Chondrocyte (in vitro differentiated cells): ENCODE results near the gene MBD4. TPM values are rescaled to one million over a fixed set of nuclear protein-coding genes. Genes with fewer than 3 reads are reported as not detected.

Source experiments
- DNase-seq: peaks from one replicate; pipeline ENCODE4 v3.0.0; 2021; ENCODE audit warnings: mixed read lengths, low spot score
- H3K27ac Mint-ChIP-seq: one replicate; pipeline ENCODE4 v1.8.0; 2021; ENCODE audit warnings: mild to moderate bottlenecking, moderate library complexity, mixed read lengths; ENCODE audit not compliant: unreplicated experiment
- H3K27me3 Mint-ChIP-seq: 2 replicates; pipeline ENCODE4 v1.8.0; 2021; ENCODE audit warnings: low read depth, mixed read lengths
- H3K36me3 Mint-ChIP-seq: 2 replicates; pipeline ENCODE4 v1.8.0; 2021; ENCODE audit warnings: low read depth, mixed read lengths
- H3K4me1 Mint-ChIP-seq: 2 replicates; pipeline ENCODE4 v1.8.0; 2021; ENCODE audit warnings: low read depth, mild to moderate bottlenecking, mixed read lengths
- H3K4me3 Mint-ChIP-seq: one replicate; pipeline ENCODE4 v1.8.0; 2021; ENCODE audit warnings: mild to moderate bottlenecking, moderate library complexity, mixed read lengths; ENCODE audit not compliant: unreplicated experiment
- H3K9me3 Mint-ChIP-seq: 2 replicates; pipeline ENCODE4 v1.8.0; 2021; ENCODE audit warnings: low read depth, mixed read lengths
- total RNA-seq: library from RNA; stranded (reverse); gene quantifications from 3 replicates; pipeline ENCODE4 v1.2.1, GENCODE V29; 2021
- TF ChIP-seq, protein P1 (sequence below): fragments of 200-600 bp; sonication (generic); IDR thresholded peaks from 2 replicates; pipeline ENCODE4 v1.5.0; 2021; ENCODE audit warnings: antibody characterized with exemption, mild to moderate bottlenecking, moderate library complexity

The MBD4 gene
- total RNA-seq, 1 donor from 2014 or later = 20.6 TPM

DNA sequence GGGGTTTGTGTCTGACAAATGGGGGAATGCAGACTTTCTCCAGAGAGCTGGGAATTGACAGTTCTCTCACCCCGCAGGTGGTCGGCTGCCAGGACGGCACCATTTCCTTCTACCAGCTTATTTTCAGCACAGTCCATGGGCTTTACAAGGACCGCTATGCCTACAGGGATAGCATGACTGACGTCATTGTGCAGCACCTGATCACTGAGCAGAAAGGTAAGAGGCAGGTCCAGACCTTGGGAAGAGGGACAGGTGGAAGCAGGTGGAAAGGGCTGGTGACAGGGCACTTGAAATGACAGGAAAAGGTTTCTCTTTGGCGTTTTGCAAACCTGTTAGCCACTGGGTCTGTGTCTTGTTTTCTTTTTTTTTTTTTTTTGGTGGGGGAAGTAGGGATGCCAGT lies 36.8 kb upstream of the MBD4 start:
- no peak for DNase-seq
- Mint-ChIP-seq H3K4me1 (peaks cover 11% of the 10 kb centered on the region), H3K27me3 (no peaks in the 10 kb centered on the region), H3K9me3 (no peaks in the 10 kb centered on the region), H3K4me3 (no peak overlapping the region), H3K36me3 (peaks cover 31% of the 10 kb centered on the region), H3K27ac (no peak overlapping the region)
- TF ChIP-seq, protein P1, sequence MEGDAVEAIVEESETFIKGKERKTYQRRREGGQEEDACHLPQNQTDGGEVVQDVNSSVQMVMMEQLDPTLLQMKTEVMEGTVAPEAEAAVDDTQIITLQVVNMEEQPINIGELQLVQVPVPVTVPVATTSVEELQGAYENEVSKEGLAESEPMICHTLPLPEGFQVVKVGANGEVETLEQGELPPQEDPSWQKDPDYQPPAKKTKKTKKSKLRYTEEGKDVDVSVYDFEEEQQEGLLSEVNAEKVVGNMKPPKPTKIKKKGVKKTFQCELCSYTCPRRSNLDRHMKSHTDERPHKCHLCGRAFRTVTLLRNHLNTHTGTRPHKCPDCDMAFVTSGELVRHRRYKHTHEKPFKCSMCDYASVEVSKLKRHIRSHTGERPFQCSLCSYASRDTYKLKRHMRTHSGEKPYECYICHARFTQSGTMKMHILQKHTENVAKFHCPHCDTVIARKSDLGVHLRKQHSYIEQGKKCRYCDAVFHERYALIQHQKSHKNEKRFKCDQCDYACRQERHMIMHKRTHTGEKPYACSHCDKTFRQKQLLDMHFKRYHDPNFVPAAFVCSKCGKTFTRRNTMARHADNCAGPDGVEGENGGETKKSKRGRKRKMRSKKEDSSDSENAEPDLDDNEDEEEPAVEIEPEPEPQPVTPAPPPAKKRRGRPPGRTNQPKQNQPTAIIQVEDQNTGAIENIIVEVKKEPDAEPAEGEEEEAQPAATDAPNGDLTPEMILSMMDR = no peak

DNA sequence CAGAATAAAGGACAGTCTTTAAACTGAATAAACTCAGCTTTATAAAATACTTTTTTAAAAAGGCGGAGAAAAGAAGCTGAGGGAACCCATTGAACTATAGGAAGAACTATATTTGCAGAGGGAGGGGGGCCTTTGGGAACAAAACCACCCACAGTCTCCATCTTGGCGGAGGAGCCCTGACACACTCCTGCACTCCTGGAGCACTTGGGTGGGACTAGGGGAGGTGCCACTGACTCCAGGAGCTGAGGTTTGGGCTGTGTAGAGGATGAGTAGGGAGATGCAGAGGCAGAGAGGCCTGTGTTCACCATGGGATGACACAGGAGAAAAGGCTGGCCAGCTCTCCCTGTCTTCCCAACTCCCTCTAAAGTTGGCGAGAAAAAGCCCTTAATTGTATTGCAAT lies 36.1 kb upstream of the MBD4 start:
- no peak overlapping the region for H3K27ac Mint-ChIP-seq
- H3K27me3 Mint-ChIP-seq = no peaks in the 10 kb centered on the region
- H3K36me3 Mint-ChIP-seq = peaks cover 32% of the 10 kb centered on the region
- H3K4me1 Mint-ChIP-seq = peaks cover 5% of the 10 kb centered on the region
- TF ChIP-seq, protein P1 = no peak
- DNase-seq = no peak
- no peak overlapping the region for H3K4me3 Mint-ChIP-seq
- H3K9me3 Mint-ChIP-seq = no peaks in the 10 kb centered on the region

DNA sequence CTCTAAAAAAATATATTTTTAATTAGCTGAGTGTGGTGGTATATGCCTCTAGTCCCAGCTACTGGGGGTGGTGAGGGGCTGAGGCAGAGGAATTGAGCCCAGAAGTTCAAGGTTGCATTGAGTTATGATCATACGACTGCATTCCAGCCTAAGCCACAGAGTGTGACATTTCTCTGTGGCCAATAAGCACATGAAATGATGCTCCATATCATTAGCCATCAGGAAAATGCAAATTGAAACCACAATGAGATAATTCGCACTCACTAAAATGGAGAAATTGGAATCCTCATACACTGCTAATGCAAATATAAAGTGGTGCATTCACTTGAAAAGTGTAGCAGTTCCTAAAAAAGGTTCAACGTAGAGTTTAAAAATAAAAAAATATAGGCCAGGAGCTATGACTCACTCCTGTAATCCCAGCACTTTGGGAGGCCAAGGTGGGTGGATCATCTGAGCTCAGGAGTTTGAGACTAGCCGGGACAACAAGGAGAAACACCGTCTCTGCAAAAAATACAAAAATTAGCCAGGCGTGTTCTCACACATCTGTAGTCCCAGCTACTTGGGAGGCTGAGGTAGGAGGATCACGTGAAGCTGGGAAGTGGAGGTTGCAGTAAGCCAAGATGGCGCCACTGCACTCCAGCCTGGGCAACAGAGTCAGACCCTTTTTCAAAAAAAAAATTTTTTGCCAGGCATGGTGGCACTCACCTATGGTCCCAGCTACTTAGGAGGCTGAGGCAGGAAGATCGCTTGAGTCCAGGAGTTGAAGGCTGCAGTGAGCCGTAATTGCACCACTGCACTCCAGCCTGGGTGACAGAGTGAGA lies 35.4 kb upstream of the MBD4 start:
- H3K4me1 Mint-ChIP-seq = peaks cover 5% of the 10 kb centered on the region
- H3K36me3 Mint-ChIP-seq = peaks cover 30% of the 10 kb centered on the region
- no peak overlapping the region for H3K27ac Mint-ChIP-seq
- no peak for DNase-seq
- H3K27me3 Mint-ChIP-seq = no peaks in the 10 kb centered on the region
- no peak overlapping the region for H3K4me3 Mint-ChIP-seq
- TF ChIP-seq, protein P1 = no peak
- H3K9me3 Mint-ChIP-seq = no peaks in the 10 kb centered on the region

DNA sequence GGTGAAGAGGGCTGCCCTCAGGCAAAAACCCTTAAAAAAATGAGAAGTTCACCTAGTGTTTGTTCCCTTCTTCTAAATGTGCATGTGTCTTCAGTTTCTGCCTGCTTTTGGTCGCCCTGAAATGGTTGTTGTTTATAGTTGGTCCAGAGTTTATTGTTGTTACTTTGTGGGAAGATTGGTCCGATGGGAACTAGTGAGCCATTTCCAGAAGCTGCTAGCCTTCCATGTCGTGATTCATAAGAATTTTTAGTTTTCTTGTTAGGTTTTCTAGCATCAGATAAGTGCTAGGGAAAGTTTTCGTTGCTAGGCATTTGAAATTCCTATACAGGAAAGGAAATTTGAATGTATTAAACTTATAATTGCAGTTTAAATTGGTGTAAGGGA lies 34.0 kb upstream of the MBD4 start:
- H3K27ac Mint-ChIP-seq = no peak overlapping the region
- no peaks in the 10 kb centered on the region for H3K9me3 Mint-ChIP-seq
- no peak for DNase-seq
- TF ChIP-seq, protein P1 = no peak
- peaks cover 5% of the 10 kb centered on the region for H3K4me1 Mint-ChIP-seq
- H3K27me3 Mint-ChIP-seq = no peaks in the 10 kb centered on the region
- no peak overlapping the region for H3K4me3 Mint-ChIP-seq
- H3K36me3 Mint-ChIP-seq = peaks cover 29% of the 10 kb centered on the region

DNA sequence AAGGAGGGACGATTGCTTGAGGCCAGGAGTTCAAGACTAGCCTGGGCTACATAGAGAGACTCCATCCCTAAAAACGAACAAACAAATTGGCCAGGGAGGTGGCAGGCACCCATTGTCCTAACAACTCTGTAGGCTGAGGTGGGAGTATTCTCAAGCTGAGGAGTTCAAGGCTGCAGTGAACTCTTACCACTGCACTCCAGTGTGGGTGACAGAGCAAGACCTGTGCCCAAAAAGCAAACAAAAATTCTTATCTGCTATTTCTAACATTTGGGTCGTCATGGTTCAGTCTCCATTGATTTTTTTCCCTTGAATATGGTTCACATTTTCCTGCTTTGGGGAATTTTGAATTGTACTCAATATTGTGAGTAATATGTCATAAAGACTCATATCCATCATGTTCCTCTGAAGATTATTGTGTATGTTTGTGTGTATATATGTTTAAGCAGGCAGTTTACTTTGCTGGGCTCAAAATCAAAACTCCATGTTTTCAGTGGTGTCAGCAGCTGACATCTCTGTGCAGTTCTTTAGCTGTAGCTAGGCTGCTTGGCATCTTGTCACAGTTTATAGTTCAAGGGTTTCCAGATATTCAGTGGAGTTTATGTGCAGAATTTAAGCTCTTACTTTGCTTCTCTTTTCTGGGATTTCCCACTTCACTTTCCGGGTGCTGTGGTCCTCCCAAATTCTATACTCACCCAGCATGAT lies 33.5 kb upstream of the MBD4 start:
- TF ChIP-seq, protein P1 = no peak
- Mint-ChIP-seq H3K4me3 (no peak overlapping the region), H3K9me3 (no peaks in the 10 kb centered on the region), H3K36me3 (peaks cover 29% of the 10 kb centered on the region), H3K27me3 (no peaks in the 10 kb centered on the region), H3K27ac (no peak overlapping the region), H3K4me1 (peaks cover 5% of the 10 kb centered on the region)
- no peak for DNase-seq
